Subcutaneous adipose tissue (tissue), 4 donors: Measurements from ENCODE around the gene HSPB6. TPM values are rescaled to one million over a fixed set of nuclear protein-coding genes. Genes with fewer than 3 reads are reported as not detected.

Experiments used
- total RNA-seq, 4 donors: library from RNA; depleted of rRNA; stranded (reverse); fragments of >200 nt; gene quantifications; one replicate each; pipeline ENCODE4 v1.1.0, GENCODE V29; 2016
- TF ChIP-seq, protein P1 (sequence below): fragments of 450-650 bp; IDR thresholded peaks from one replicate; pipeline ENCODE4 v1.5.1; 2016; ENCODE audit warnings: low read depth, mild to moderate bottlenecking, control low read depth, antibody characterized with exemption, moderate library complexity

HSPB6 gene
- total RNA-seq, 4 donors from 2014 or later: 50.1 to 554 (median 117) TPM

DNA sequence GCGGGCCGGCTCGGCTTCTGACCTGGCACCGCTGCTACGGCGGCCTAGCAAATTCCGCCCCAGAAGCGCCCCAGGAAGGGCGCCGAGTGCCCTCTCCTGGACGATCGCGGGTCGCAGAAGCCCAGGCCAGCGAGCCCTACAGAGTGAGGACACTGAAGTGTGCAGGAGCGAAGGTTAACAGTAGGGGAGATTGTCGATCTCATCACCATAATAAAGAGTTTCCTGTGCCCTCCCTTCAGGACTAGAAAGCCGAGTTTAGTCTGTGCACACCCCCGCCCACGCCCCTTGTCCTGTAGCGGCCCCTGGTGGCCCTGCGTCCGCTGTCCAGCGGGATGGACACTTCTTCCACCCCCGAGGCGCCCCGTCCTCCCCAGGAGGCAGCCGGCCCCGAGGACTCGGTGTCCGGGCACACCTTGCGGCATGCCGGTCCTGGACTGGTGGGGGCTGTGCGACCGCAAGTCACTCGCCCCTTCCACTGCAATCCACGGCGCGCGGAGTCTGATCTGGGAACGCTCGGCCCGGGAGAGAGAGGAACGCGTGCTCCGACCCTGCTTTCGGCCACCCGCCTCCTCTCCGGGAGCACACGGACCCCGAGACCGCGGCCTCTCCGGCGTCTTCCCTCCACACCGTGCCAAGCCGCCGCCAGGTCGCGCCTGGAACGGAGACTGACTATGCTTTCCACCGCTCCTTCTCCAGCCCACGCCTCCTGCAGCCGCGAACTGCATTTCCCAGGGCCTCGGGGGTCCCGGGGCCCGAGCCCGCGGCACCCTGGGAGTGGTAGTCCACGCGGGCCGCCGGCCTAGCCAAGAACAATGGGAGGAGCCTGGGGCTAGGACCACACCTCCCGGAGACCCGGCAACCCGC lies 39.8 kb downstream of the HSPB6 start:
- TF ChIP-seq, protein P1, sequence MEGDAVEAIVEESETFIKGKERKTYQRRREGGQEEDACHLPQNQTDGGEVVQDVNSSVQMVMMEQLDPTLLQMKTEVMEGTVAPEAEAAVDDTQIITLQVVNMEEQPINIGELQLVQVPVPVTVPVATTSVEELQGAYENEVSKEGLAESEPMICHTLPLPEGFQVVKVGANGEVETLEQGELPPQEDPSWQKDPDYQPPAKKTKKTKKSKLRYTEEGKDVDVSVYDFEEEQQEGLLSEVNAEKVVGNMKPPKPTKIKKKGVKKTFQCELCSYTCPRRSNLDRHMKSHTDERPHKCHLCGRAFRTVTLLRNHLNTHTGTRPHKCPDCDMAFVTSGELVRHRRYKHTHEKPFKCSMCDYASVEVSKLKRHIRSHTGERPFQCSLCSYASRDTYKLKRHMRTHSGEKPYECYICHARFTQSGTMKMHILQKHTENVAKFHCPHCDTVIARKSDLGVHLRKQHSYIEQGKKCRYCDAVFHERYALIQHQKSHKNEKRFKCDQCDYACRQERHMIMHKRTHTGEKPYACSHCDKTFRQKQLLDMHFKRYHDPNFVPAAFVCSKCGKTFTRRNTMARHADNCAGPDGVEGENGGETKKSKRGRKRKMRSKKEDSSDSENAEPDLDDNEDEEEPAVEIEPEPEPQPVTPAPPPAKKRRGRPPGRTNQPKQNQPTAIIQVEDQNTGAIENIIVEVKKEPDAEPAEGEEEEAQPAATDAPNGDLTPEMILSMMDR: no peak

DNA sequence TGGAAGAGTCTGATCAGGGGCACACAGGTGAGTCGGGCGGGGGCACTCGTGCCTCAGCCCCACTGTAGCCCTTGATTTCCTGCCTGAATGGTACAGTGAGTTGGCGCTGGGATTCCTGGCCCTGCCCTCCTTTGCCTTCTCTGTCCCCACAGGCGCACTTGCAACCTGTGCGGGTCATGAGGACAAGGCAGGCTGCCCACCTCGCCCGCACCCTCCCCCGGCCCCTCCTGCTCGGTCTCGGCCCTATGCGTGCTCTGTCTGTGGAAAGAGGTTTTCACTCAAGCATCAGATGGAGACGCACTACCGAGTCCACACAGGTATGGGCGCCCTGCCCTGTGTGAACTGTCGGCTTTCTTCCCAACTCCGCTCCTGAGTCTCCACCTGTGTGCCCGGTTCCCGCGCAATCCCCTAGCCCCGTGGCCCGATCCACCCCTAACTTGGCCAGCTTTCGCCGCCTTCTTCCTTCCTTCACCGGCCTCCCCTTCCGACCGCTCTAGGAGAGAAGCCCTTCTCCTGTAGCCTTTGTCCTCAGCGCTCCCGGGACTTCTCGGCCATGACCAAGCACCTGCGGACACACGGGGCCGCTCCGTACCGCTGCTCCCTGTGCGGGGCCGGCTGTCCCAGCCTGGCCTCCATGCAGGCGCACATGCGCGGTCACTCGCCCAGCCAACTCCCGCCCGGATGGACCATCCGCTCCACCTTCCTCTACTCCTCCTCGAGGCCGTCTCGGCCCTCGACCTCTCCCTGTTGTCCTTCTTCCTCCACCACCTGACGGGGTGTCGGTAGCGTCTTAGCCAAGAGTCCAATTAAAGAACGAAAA lies 40.6 kb downstream of the HSPB6 start:
- TF ChIP-seq, protein P1: no peak

DNA sequence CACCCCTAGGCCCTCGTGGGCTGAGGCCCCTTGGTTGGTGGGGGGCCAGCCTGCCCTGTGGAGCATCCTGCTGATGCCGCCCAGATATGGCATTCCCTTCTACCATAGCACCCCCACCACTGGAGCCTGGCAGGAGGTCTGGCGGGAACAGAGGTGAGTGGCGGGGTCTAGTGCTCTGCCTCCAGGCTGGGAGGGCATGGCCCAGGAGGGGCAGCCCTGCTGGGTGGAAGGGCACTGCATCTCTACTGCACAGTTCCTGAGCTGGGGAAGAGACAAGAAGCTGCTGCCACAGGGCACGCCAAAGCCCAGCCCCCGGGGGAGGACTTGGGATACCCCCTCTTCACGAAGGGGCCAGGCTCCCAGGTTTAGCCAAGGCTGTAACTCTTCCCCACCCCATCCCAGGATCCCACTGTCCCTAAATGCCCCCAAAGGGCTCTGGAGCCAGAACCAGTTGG lies 41.4 kb downstream of the HSPB6 start:
- TF ChIP-seq, protein P1: no peak

DNA sequence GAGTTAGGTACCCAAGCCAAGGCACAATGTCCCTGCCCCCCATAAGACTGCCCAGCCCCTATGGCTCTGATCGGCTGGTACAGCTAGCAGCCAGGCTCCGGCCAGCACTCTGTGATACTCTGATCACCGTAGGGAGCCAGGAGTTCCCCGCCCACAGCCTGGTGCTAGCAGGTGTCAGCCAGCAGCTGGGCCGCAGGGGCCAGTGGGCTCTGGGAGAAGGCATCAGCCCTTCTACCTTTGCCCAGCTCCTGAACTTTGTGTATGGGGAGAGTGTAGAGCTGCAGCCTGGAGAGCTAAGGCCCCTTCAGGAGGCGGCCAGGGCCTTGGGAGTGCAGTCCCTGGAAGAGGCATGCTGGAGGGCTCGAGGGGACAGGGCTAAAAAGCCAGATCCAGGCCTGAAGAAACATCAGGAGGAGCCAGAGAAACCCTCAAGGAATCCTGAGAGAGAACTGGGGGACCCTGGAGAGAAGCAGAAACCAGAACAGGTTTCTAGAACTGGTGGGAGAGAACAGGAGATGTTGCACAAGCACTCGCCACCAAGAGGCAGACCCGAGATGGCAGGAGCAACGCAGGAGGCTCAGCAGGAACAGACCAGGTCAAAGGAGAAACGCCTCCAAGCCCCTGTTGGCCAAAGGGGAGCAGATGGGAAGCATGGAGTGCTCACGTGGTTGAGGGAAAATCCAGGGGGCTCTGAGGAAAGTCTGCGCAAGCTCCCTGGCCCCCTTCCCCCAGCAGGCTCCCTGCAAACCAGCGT lies 42.1 kb downstream of the HSPB6 start:
- TF ChIP-seq, protein P1: no peak

DNA sequence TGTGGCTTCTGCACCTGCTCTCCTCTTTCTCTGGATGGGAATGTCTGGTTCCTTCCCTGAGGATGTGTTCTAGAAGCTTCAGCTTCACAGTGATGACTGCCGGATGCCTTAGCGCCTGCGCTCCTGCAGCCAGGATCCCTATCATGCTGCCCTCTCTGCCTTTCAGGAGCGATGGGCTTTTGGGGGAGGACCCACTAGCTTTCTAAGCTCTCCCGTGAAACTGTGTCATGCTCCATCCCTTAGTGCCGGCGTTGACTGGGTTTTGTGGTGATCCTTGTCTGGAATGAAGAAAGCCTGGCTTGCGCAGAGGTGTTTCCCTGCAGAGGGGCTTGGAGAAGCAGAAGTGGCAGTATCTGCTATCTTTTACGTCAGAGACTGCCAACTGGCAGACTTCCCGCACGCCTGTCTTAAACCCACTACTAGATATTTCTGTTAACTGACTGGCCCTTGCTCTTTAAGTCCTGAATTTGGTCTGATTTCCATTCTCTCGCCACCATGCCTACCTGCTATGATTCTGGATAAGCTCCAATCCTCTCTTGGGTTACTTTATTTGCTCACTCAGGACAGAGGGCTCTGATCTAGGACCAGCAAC lies 42.8 kb downstream of the HSPB6 start:
- TF ChIP-seq, protein P1: no peak

DNA sequence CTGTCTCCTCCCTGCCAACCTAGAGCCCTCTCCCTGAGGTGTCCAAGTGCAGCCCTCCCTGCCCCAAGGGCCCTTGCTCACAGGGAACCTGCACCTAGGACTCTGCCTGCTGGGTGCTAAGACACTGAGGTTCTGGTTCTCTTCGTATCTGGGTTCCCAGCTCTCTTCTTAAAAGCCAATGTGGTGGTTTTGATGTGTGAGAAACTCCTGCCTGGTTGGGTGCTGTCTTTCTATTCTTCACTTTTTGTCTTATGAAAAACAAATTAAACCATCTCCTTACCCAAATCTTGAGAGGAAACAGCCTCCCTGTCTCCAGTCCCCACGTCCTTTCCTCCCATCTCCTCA lies 43.4 kb downstream of the HSPB6 start:
- TF ChIP-seq, protein P1: no peak
